Activated naive CD8-positive, alpha-beta T cell treated with anti-CD3 and anti-CD28 coated beads for 36 hours (primary cell): ENCODE measurements around the gene MGST2. TPM values are rescaled to one million over a fixed set of nuclear protein-coding genes. Genes with fewer than 3 reads are reported as not detected.

Source experiments
- DNase-seq: peaks from one replicate; pipeline ENCODE4 v3.0.0; 2021
- H3K27ac Mint-ChIP-seq: one replicate; pipeline ENCODE4 v1.8.0; 2022; ENCODE audit warnings: mild to moderate bottlenecking, moderate library complexity, mixed read lengths
- H3K27me3 Mint-ChIP-seq: one replicate; pipeline ENCODE4 v1.8.0; 2022; ENCODE audit warnings: mild to moderate bottlenecking, mixed read lengths
- H3K36me3 Mint-ChIP-seq: one replicate; pipeline ENCODE4 v1.8.0; 2021; ENCODE audit warnings: mild to moderate bottlenecking, mixed read lengths
- H3K4me1 Mint-ChIP-seq: one replicate; pipeline ENCODE4 v1.8.0; 2021; ENCODE audit warnings: mixed read lengths
- H3K4me3 Mint-ChIP-seq: one replicate; pipeline ENCODE4 v1.8.0; 2022; ENCODE audit warnings: mild to moderate bottlenecking, moderate library complexity, mixed read lengths
- H3K9me3 Mint-ChIP-seq: one replicate; pipeline ENCODE4 v1.8.0; 2022; ENCODE audit warnings: mixed read lengths
- total RNA-seq, 2 experiments: library from RNA; stranded (reverse); gene quantifications; one replicate each; pipeline ENCODE4 v1.2.3, GENCODE V29; 2021

Gene MGST2
- total RNA-seq, 2 experiments from 2014 or later: 7.3 to 9.5 TPM

DNA sequence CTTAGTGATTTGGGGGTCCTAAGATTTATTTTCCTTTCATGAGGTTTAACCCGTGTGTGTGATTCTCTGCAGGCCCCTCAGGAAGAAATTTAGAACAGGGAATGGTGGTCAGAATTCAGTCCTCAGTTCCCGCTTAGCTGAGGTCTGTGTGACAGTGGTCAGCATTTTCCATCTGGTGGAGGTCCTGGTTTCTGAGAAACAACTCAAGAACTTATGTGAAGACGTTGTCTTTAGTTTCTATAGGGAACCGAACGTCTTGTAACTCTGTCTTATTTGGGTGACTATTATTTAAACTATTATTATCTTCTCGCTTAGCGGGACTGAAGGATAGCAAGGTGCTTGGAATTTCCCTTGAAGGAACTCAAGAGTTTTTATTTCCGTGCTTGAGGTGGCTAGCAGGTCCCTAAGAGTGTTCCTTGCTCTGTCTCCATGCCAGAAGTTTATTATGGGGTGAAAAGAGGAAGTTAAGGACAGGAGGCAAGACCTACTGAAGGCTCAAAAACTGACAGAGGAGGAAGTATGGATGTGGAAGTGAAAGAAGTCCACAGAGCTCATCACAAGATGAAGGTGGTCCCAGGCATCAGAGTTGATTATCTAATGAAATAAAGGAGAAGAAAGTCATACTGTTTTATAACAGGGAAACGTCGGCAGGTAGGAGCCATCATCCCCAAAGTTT is 9.4 kb downstream of the MGST2 start:
- Mint-ChIP-seq H3K36me3 (no peaks in the 10 kb centered on the region), H3K27ac (no peak overlapping the region)

GRCh38 chr4:139675651-139676050 is 10.0 kb downstream of the MGST2 start:
- no peaks in the 10 kb centered on the region for H3K4me1 Mint-ChIP-seq
- no peaks in the 10 kb centered on the region for H3K36me3 Mint-ChIP-seq
- H3K9me3 Mint-ChIP-seq: no peaks in the 10 kb centered on the region
- DNase-seq: no peak
- H3K27me3 Mint-ChIP-seq: no peaks in the 10 kb centered on the region
- no peak overlapping the region for H3K4me3 Mint-ChIP-seq
- H3K27ac Mint-ChIP-seq: no peak overlapping the region

More for the DNA sequence above, 9.4 kb downstream of the MGST2 start:
- no peaks in the 10 kb centered on the region for H3K27me3 Mint-ChIP-seq
- DNase-seq: no peak
- H3K4me1 Mint-ChIP-seq: no peaks in the 10 kb centered on the region
- H3K4me3 Mint-ChIP-seq: no peak overlapping the region
- H3K9me3 Mint-ChIP-seq: no peaks in the 10 kb centered on the region

GRCh38 chr4:139676365-139676764 is 10.7 kb downstream of the MGST2 start:
- DNase-seq: no peak

GRCh38 chr4:139676913-139677585 is 11.4 kb downstream of the MGST2 start:
- H3K27ac Mint-ChIP-seq: no peak overlapping the region
- H3K9me3 Mint-ChIP-seq: no peaks in the 10 kb centered on the region
- no peak overlapping the region for H3K4me3 Mint-ChIP-seq

More at GRCh38 chr4:139676365-139676764, 10.7 kb downstream of the MGST2 start:
- no peaks in the 10 kb centered on the region for H3K27me3 Mint-ChIP-seq
- no peak overlapping the region for H3K4me3 Mint-ChIP-seq
- H3K4me1 Mint-ChIP-seq: no peaks in the 10 kb centered on the region
- no peak overlapping the region for H3K27ac Mint-ChIP-seq
- no peaks in the 10 kb centered on the region for H3K9me3 Mint-ChIP-seq
- H3K36me3 Mint-ChIP-seq: no peaks in the 10 kb centered on the region

DNA sequence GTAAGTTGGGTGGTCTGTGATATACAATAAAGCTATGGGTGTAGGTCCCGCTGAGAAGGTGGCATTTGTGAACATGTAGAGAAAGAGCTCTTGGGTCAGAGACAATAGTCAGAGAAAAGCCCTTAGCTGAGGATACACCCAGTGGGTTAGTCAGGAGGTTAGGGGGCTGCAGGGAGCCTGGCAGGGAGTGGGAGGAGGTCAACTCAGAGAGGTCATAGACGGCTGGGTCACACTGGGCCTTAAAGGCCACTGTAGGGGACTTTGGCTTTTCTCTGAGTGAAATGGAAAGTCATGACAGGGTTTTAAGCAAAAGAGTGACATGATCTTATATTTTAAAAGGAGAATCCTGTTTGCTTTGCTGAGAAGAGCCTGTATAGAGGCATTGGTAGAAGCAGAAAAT is 16.7 kb downstream of the MGST2 start:
- H3K9me3 Mint-ChIP-seq: no peaks in the 10 kb centered on the region
- no peak for DNase-seq
- no peak overlapping the region for H3K4me3 Mint-ChIP-seq
- H3K36me3 Mint-ChIP-seq: peaks cover 4% of the 10 kb centered on the region
- H3K4me1 Mint-ChIP-seq: no peaks in the 10 kb centered on the region
- H3K27ac Mint-ChIP-seq: no peak overlapping the region
- no peaks in the 10 kb centered on the region for H3K27me3 Mint-ChIP-seq

More at GRCh38 chr4:139676913-139677585, 11.4 kb downstream of the MGST2 start:
- Mint-ChIP-seq H3K27me3 (no peaks in the 10 kb centered on the region), H3K4me1 (no peaks in the 10 kb centered on the region), H3K36me3 (no peaks in the 10 kb centered on the region)
- DNase-seq: no peak

DNA sequence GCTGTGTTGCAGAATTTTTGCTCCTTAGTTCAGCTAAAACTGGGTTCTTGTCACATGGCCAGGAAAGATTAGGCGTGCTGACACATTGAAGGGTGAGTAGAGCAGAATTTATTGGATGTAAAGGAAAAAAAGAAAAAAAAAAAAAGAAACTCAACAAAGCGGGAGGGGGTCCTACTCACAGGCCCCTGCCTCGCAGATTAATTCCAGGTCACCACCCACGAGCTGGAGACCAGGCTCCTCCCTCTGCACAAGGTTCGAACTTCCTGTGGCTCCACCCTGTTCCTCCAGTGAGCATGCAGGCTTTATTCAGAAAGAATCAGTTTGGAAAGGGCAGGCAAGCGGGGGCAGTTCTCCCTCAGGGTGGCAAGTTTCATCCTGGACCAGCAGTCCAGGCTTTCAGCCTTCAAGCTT is 17.1 kb downstream of the MGST2 start:
- Mint-ChIP-seq H3K9me3 (no peaks in the 10 kb centered on the region), H3K27me3 (no peaks in the 10 kb centered on the region), H3K4me3 (no peak overlapping the region), H3K36me3 (peaks cover 4% of the 10 kb centered on the region), H3K27ac (no peak overlapping the region), H3K4me1 (no peaks in the 10 kb centered on the region)
- DNase-seq: no peak

GRCh38 chr4:139684351-139684750 is 18.7 kb downstream of the MGST2 start:
- H3K9me3 Mint-ChIP-seq: no peaks in the 10 kb centered on the region

GRCh38 chr4:139685180-139685579 is 19.6 kb downstream of the MGST2 start:
- Mint-ChIP-seq H3K27me3 (no peaks in the 10 kb centered on the region), H3K9me3 (no peaks in the 10 kb centered on the region), H3K4me3 (no peak overlapping the region), H3K4me1 (no peaks in the 10 kb centered on the region), H3K27ac (no peak overlapping the region), H3K36me3 (peaks cover 4% of the 10 kb centered on the region)
- no peak for DNase-seq

More at GRCh38 chr4:139684351-139684750, 18.7 kb downstream of the MGST2 start:
- H3K4me1 Mint-ChIP-seq: no peaks in the 10 kb centered on the region
- no peak overlapping the region for H3K27ac Mint-ChIP-seq
- peaks cover 4% of the 10 kb centered on the region for H3K36me3 Mint-ChIP-seq
- H3K4me3 Mint-ChIP-seq: no peak overlapping the region
- no peaks in the 10 kb centered on the region for H3K27me3 Mint-ChIP-seq
- no peak for DNase-seq

GRCh38 chr4:139686130-139686529 is 20.5 kb downstream of the MGST2 start:
- Mint-ChIP-seq H3K27ac (no peak overlapping the region), H3K27me3 (no peaks in the 10 kb centered on the region), H3K36me3 (peaks cover 4% of the 10 kb centered on the region), H3K4me1 (no peaks in the 10 kb centered on the region), H3K9me3 (no peaks in the 10 kb centered on the region), H3K4me3 (no peak overlapping the region)
- no peak for DNase-seq

DNA sequence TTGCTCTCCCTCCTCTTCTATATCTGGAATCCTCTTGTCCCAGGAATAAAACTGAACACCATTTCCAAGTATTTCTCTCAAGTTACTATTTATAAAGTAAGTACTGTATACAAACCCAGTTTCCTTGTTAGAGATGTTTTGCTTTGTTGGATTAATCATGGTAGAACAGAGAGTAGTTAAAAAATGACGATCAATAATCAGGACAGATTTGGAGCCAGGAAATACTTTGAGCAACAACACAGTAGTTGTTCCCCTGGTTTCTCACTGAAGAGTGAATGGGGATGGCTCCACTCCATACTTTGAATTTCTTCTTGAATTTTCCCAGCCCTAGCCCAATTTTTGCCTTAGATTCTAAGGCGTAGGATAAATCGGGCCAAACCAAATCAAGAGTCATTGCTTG is 21.4 kb downstream of the MGST2 start:
- Mint-ChIP-seq H3K9me3 (no peaks in the 10 kb centered on the region), H3K4me1 (no peaks in the 10 kb centered on the region), H3K4me3 (no peak overlapping the region), H3K27me3 (no peaks in the 10 kb centered on the region), H3K27ac (no peak overlapping the region), H3K36me3 (peaks cover 4% of the 10 kb centered on the region)
- DNase-seq: no peak

- no peaks in the 10 kb centered on the region for H3K27me3 Mint-ChIP-seq
- no peak for DNase-seq
- no peaks in the 10 kb centered on the region for H3K4me1 Mint-ChIP-seq
- H3K9me3 Mint-ChIP-seq: no peaks in the 10 kb centered on the region
- no peak overlapping the region for H3K27ac Mint-ChIP-seq
- H3K36me3 Mint-ChIP-seq: no peaks in the 10 kb centered on the region
- H3K4me3 Mint-ChIP-seq: no peak overlapping the region
Measured at GRCh38 chr4:139689093-139689722, 23.6 kb downstream of the MGST2 start.

DNA sequence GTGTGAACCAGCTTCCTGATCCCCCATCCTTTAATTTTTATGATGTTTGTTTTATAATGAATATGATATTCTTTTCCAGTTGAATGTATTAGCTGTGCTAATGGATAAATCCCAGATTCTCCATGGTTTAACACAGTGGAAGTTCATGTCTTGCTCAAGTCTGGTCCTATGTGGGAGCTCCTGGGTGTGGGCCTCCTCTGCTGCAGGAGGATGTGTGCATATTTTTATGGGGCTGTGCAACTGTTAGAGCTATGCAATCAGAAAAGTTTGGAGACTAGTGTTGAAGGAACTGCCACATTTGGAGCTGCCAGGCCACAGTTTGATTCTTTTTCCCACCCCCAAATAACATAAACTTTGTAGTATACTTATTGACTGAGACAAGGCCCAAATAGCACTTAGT is 24.8 kb downstream of the MGST2 start:
- H3K36me3 Mint-ChIP-seq: no peaks in the 10 kb centered on the region
- DNase-seq: no peak
- H3K27me3 Mint-ChIP-seq: no peaks in the 10 kb centered on the region
- no peak overlapping the region for H3K27ac Mint-ChIP-seq
- no peak overlapping the region for H3K4me3 Mint-ChIP-seq
- H3K4me1 Mint-ChIP-seq: no peaks in the 10 kb centered on the region
- no peaks in the 10 kb centered on the region for H3K9me3 Mint-ChIP-seq

DNA sequence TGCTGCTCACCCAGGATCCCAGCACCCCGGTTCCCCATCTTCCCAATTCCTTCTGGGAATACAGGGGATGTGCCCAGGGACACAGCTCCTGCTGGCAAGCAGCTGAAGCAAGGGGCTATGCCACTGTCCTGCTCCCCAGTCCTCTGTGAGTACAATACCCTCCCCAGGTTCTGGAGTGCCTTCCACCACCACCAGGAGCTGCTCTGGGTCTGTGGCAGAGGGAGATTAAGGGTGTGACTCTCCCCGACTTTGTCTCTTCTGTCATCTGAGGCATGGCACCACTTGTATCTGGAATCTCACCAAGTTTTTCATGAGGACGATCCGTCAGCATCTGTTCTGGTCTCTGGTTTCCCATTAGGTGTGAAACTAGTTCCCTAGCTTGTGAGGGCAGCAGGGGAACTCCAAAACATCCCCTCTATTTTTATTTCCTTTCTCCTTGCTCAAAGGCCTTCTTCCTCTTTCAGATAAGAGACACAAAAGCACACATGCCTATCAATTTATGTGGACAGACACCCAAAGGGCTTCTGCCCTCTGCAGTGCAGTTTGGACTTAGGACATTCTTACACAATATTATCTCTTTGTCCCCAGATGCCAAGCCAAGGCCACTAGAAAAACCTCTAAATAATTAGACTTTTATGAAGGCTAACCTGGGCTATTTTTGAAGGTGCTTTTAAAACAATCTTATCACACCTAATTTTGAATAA is 26.8 kb downstream of the MGST2 start:
- Mint-ChIP-seq H3K4me3 (no peak overlapping the region), H3K27ac (no peak overlapping the region), H3K4me1 (no peaks in the 10 kb centered on the region), H3K27me3 (no peaks in the 10 kb centered on the region), H3K36me3 (no peaks in the 10 kb centered on the region), H3K9me3 (no peaks in the 10 kb centered on the region)
- DNase-seq: no peak

DNA sequence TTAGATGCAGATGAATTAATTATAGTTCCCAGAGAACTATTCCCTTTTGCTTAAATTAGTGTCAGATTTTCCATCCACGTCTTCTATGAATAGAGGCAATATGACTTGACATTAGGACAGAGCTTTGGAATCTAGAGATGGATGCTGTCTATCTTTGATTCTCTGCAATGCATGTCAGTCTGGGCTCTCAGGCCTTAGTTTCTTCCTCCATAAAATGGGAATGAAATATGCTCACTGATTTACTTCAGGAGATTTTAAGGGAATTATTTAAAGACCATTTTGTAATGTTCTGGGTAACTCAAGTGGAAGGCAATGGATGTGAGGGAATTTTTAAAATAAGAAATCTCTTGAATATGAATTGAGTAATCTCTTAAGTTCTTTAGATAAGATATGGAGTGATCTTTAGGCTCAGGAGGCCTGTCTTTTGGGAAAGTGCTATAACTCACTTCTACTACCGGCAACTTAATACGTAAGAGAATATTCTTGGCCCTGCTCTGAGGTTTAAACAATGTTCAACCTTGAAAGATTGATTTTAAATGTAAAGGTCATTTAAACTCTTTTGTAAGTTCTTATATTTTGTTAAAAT is 29.0 kb downstream of the MGST2 start:
- no peak overlapping the region for H3K27ac Mint-ChIP-seq
- no peaks in the 10 kb centered on the region for H3K4me1 Mint-ChIP-seq
- H3K36me3 Mint-ChIP-seq: peaks cover 3% of the 10 kb centered on the region

GRCh38 chr4:139696491-139696890 is 30.9 kb downstream of the MGST2 start:
- DNase-seq: no peak
- Mint-ChIP-seq H3K27ac (no peak overlapping the region), H3K4me3 (no peak overlapping the region), H3K9me3 (peaks cover 3% of the 10 kb centered on the region), H3K27me3 (peaks cover 3% of the 10 kb centered on the region), H3K4me1 (no peaks in the 10 kb centered on the region), H3K36me3 (peaks cover 3% of the 10 kb centered on the region)

More for the DNA sequence above, 29.0 kb downstream of the MGST2 start:
- no peak for DNase-seq
- Mint-ChIP-seq H3K9me3 (peaks cover 3% of the 10 kb centered on the region), H3K4me3 (no peak overlapping the region), H3K27me3 (peaks cover 3% of the 10 kb centered on the region)
